ENCODE results near the gene NPM1. TPM values are rescaled to one million over a fixed set of nuclear protein-coding genes. Genes with fewer than 3 reads are reported as not detected.
"Not testable (repeated sequence)": the region's sequence is repeated elsewhere in the genome, so short reads cannot be mapped to it uniquely, and the experiment has no call there.

The NPM1 gene
- 1,356 and 1,666 TPM in 2 replicates for total RNA-seq

GRCh38 chr5:171387345-171387969, at the start of gene NPM1:
TSS of gene NPM1 (plus strand) at chr5:171387849. CDS start at chr5:171387949, 100 bp downstream.
- peak; percentile 98 for DNase-seq (ENCODE audit: low read depth, low spot score)

GRCh38 chr5:171340042-171340441, 47.6 kb upstream of the NPM1 start:
- DNase-seq (ENCODE audit: low read depth, low spot score): no peak

GRCh38 chr5:171340491-171340890, 47.2 kb upstream of the NPM1 start:
- DNase-seq (ENCODE audit: low read depth, low spot score): no peak

GRCh38 chr5:171342362-171343111, 45.1 kb upstream of the NPM1 start:
- DNase-seq (ENCODE audit: low read depth, low spot score): peak; percentile 10

GRCh38 chr5:171344936-171345608, 42.6 kb upstream of the NPM1 start:
- DNase-seq (ENCODE audit: low read depth, low spot score): no peak

- no peak for DNase-seq (ENCODE audit: low read depth, low spot score)
Observed at GRCh38 chr5:171351536-171352073, 36.0 kb upstream of the NPM1 start.

GRCh38 chr5:171355302-171355724, 32.3 kb upstream of the NPM1 start:
- no peak for DNase-seq (ENCODE audit: low read depth, low spot score)

- DNase-seq (ENCODE audit: low read depth, low spot score): no peak
Observed at GRCh38 chr5:171357843-171358242, 29.8 kb upstream of the NPM1 start.

GRCh38 chr5:171361151-171361550, 26.5 kb upstream of the NPM1 start:
- DNase-seq (ENCODE audit: low read depth, low spot score): not testable (repeated sequence)

GRCh38 chr5:171363249-171363648, 24.4 kb upstream of the NPM1 start:
- not testable (repeated sequence) for DNase-seq (ENCODE audit: low read depth, low spot score)

GRCh38 chr5:171363846-171364245, 23.8 kb upstream of the NPM1 start:
- no peak for DNase-seq (ENCODE audit: low read depth, low spot score)

- DNase-seq (ENCODE audit: low read depth, low spot score): no peak
Observed at GRCh38 chr5:171365351-171365750, 22.3 kb upstream of the NPM1 start.

- no peak for DNase-seq (ENCODE audit: low read depth, low spot score)
Observed at GRCh38 chr5:171366645-171367044, 21.0 kb upstream of the NPM1 start.

- no peak for DNase-seq (ENCODE audit: low read depth, low spot score)
Observed at GRCh38 chr5:171367424-171368370, 20.0 kb upstream of the NPM1 start.

GRCh38 chr5:171369056-171369455, 18.6 kb upstream of the NPM1 start:
- DNase-seq (ENCODE audit: low read depth, low spot score): no peak

- no peak for DNase-seq (ENCODE audit: low read depth, low spot score)
Observed at GRCh38 chr5:171369898-171370297, 17.8 kb upstream of the NPM1 start.

GRCh38 chr5:171370881-171371280, 16.8 kb upstream of the NPM1 start:
- not testable (repeated sequence) for DNase-seq (ENCODE audit: low read depth, low spot score)

- DNase-seq (ENCODE audit: low read depth, low spot score): no peak
Observed at GRCh38 chr5:171371326-171371725, 16.3 kb upstream of the NPM1 start.

- no peak for DNase-seq (ENCODE audit: low read depth, low spot score)
Observed at GRCh38 chr5:171379961-171380360, 7.7 kb upstream of the NPM1 start.

- DNase-seq (ENCODE audit: low read depth, low spot score): not testable (repeated sequence)
Observed at GRCh38 chr5:171384416-171384815, 3.2 kb upstream of the NPM1 start.

- DNase-seq (ENCODE audit: low read depth, low spot score): not testable (repeated sequence)
Observed at GRCh38 chr5:171384999-171385398, 2.6 kb upstream of the NPM1 start.

Measured in pulmonary artery endothelial cell (primary cell).